DOHH2 (cell line): ENCODE measurements around the gene HSPB9.

ENCODE experiments used
- H3F3A ChIP-seq: fragments of 200-600 bp; sonication (generic), shearing (Covaris generic); 2 replicates; pipeline ENCODE4 v1.6.0; 2016; ENCODE audit warnings: antibody characterized with exemption, mild to moderate bottlenecking; ENCODE audit not compliant: control insufficient read depth, insufficient read depth
- H3K27ac ChIP-seq: fragments of 200-600 bp; sonication (generic); 2 replicates; pipeline ENCODE4 v1.5.1; 2014; ENCODE audit warnings: low read depth, mild to moderate bottlenecking, low read length, moderate library complexity
- H3K27me3 ChIP-seq: fragments of 200-600 bp; sonication (generic); 2 replicates; pipeline ENCODE4 v1.6.1; 2014; ENCODE audit warnings: mild to moderate bottlenecking, low read length, mixed read lengths; ENCODE audit not compliant: control insufficient read depth
- H3K36me3 ChIP-seq: fragments of 200-600 bp; sonication (generic); 2 replicates; pipeline ENCODE4 v1.6.1; 2014; ENCODE audit warnings: mild to moderate bottlenecking, low read length, moderate library complexity, mixed read lengths; ENCODE audit not compliant: control insufficient read depth
- H3K4me1 ChIP-seq: fragments of 200-600 bp; sonication (generic); 2 replicates; pipeline ENCODE4 v1.6.1; 2014; ENCODE audit warnings: mild to moderate bottlenecking, low read length, mixed read lengths; ENCODE audit not compliant: control insufficient read depth
- H3K4me2 ChIP-seq: fragments of 200-600 bp; sonication (generic); 2 replicates; pipeline ENCODE4 v1.6.0; 2014; ENCODE audit warnings: mild to moderate bottlenecking, low read length, moderate library complexity
- H3K4me3 ChIP-seq: fragments of 200-600 bp; sonication (generic); 2 replicates; pipeline ENCODE4 v1.5.1; 2014; ENCODE audit warnings: mild to moderate bottlenecking, low read length, mixed read lengths
- H3K79me2 ChIP-seq: fragments of 200-600 bp; sonication (generic); 2 replicates; pipeline ENCODE4 v1.6.1; 2014; ENCODE audit warnings: mild to moderate bottlenecking, low read length, mixed read lengths; ENCODE audit not compliant: control insufficient read depth
- H3K9me2 ChIP-seq: fragments of 200-600 bp; sonication (generic); replicated peaks from 2 replicates; pipeline ENCODE4 v1.6.1; 2014; ENCODE audit warnings: mild to moderate bottlenecking, low read length, mixed read lengths; ENCODE audit not compliant: control insufficient read depth
- H3K9me3 ChIP-seq: fragments of 200-600 bp; sonication (generic); 2 replicates; pipeline ENCODE4 v1.6.1; 2014; ENCODE audit warnings: antibody characterized with exemption, low read length, mixed read lengths; ENCODE audit not compliant: control insufficient read depth, insufficient read depth
- H4K20me1 ChIP-seq: fragments of 200-600 bp; sonication (generic); 2 replicates; pipeline ENCODE4 v1.6.0; 2014; ENCODE audit warnings: low read depth, mild to moderate bottlenecking, antibody characterized with exemption, low read length, moderate library complexity; ENCODE audit not compliant: control insufficient read depth, insufficient read depth
- CTCF ChIP-seq: fragments of 200-600 bp; sonication (generic); IDR thresholded peaks from one replicate; pipeline ENCODE4 v1.5.1; 2014; ENCODE audit warnings: antibody characterized with exemption, mild to moderate bottlenecking, low read depth, low read length; ENCODE audit not compliant: poor library complexity, severe bottlenecking
- EZH2phosphoT487 ChIP-seq: fragments of 200-600 bp; sonication (generic); IDR thresholded peaks from 2 replicates; pipeline ENCODE4 v1.6.1; 2017; ENCODE audit warnings: borderline replicate concordance, mild to moderate bottlenecking, antibody characterized with exemption, low read length, moderate library complexity, mixed read lengths

Gene HSPB9

GRCh38 chr17:42117397-42118125 is 5.0 kb upstream of the HSPB9 start:
- Histone ChIP-seq H3K9me2 (no peaks in the 10 kb centered on the region), H3F3A (peaks cover 5% of the 10 kb centered on the region; the same call in 1 of the 2 replicates), H3K4me3 (no peak overlapping the region), H3K79me2 (peaks cover 6% of the 10 kb centered on the region), H3K4me1 (peaks cover 49% of the 10 kb centered on the region), H4K20me1 (no peaks in the 10 kb centered on the region), H3K36me3 (peaks cover 60% of the 10 kb centered on the region), H3K4me2 (no peak overlapping the region), H3K9me3 (no peaks in the 10 kb centered on the region), H3K27me3 (no peaks in the 10 kb centered on the region), H3K27ac (no peak overlapping the region)
- no peak for TF ChIP-seq CTCF

DNA sequence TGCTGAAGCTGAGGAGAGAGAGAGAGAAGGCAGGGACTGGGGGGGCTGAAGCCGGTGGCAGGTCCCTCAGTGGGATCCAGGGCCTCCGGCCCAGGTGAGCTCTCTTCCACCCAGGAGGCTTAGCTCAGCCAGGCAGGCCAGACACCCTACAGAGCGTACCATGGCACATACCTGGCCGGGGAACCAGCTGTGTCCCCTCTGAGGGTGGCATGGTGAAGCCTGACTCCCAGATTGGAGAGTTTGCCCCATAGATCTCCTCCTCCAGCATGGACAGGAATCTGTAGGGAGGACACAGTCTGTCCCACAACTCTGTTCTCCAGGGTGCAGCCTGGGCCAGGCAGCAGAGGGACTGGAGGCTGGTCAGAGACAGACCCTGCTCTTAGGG is 4.5 kb upstream of the HSPB9 start:
- H3K36me3 ChIP-seq: peaks cover 58% of the 10 kb centered on the region
- no peak overlapping the region for H3K4me3 ChIP-seq
- TF ChIP-seq CTCF (no peak), EZH2phosphoT487 (no peak)
- H3K4me1 ChIP-seq: peaks cover 43% of the 10 kb centered on the region
- H3F3A ChIP-seq: peaks cover under 1% of the 10 kb centered on the region; the same call in 1 of the 2 replicates
- no peaks in the 10 kb centered on the region for H4K20me1 ChIP-seq
- peaks cover 6% of the 10 kb centered on the region for H3K79me2 ChIP-seq
- H3K9me3 ChIP-seq: no peaks in the 10 kb centered on the region
- no peak overlapping the region for H3K27ac ChIP-seq
- H3K27me3 ChIP-seq: no peaks in the 10 kb centered on the region
- H3K9me2 ChIP-seq: no peaks in the 10 kb centered on the region
- H3K4me2 ChIP-seq: no peak overlapping the region

- no peaks in the 10 kb centered on the region for H3K27me3 ChIP-seq
- H3K36me3 ChIP-seq: peaks cover 54% of the 10 kb centered on the region
- no peaks in the 10 kb centered on the region for H4K20me1 ChIP-seq
- no peaks in the 10 kb centered on the region for H3K9me2 ChIP-seq
- H3F3A ChIP-seq: no peaks in the 10 kb centered on the region; the same call in 1 of the 2 replicates
- H3K27ac ChIP-seq: no peak overlapping the region
- TF ChIP-seq EZH2phosphoT487: no peak
- peak; percentile 76 for TF ChIP-seq CTCF
- H3K4me3 ChIP-seq: no peak overlapping the region
- no peaks in the 10 kb centered on the region for H3K9me3 ChIP-seq
- no peak overlapping the region for H3K4me2 ChIP-seq
- H3K4me1 ChIP-seq: peaks cover 39% of the 10 kb centered on the region
- peaks cover 6% of the 10 kb centered on the region for H3K79me2 ChIP-seq
These were observed 4.1 kb upstream of the HSPB9 start for GRCh38 chr17:42118545-42118944.
